WI38 (cell line): Measurements from ENCODE around the gene MUC5B.

Experiments
- H3K4me3 ChIP-seq: 2 replicates; pipeline ENCODE4 v1.5.1; 2011; ENCODE audit warnings: low read depth, mild to moderate bottlenecking, control low read depth, low read length
- TF ChIP-seq, protein P1 (sequence below): IDR thresholded peaks from 2 replicates; pipeline ENCODE4 v1.5.1; 2012; ENCODE audit warnings: low read depth, mild to moderate bottlenecking, control low read depth, low read length

Gene MUC5B

GRCh38 chr11:1228101-1228821 lies 5.4 kb downstream of the MUC5B start:
- TF ChIP-seq, protein P1, sequence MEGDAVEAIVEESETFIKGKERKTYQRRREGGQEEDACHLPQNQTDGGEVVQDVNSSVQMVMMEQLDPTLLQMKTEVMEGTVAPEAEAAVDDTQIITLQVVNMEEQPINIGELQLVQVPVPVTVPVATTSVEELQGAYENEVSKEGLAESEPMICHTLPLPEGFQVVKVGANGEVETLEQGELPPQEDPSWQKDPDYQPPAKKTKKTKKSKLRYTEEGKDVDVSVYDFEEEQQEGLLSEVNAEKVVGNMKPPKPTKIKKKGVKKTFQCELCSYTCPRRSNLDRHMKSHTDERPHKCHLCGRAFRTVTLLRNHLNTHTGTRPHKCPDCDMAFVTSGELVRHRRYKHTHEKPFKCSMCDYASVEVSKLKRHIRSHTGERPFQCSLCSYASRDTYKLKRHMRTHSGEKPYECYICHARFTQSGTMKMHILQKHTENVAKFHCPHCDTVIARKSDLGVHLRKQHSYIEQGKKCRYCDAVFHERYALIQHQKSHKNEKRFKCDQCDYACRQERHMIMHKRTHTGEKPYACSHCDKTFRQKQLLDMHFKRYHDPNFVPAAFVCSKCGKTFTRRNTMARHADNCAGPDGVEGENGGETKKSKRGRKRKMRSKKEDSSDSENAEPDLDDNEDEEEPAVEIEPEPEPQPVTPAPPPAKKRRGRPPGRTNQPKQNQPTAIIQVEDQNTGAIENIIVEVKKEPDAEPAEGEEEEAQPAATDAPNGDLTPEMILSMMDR: no peak

DNA sequence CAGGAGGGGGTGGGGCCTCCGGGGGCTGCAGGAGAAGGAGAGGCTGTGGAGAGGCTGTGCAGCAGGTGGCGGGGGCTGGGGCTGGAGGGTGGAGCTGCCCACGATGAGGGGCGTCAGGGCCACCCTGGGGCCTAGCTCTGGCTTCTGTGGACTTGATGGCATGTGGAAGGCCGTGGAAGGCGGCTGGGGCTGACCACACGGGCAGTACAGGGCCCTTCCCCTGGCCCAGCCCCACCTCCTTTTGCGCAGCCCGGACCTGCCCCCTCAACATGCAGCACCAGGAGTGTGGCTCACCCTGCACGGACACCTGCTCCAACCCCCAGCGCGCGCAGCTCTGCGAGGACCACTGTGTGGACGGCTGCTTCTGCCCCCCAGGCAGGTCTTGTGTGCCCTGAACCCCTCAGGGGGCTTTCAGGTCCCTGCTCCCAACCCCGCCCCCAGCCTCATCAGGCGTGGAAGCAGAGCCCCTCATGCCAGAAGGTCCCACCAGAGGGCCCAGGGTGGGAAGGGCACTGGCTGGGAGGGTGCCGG lies 6.1 kb downstream of the MUC5B start:
- TF ChIP-seq, protein P1: no peak
- no peak overlapping the region for H3K4me3 ChIP-seq

More at GRCh38 chr11:1228101-1228821, 5.4 kb downstream of the MUC5B start:
- no peak overlapping the region for H3K4me3 ChIP-seq

GRCh38 chr11:1229471-1230120 lies 6.7 kb downstream of the MUC5B start:
- TF ChIP-seq, protein P1: no peak
- H3K4me3 ChIP-seq: no peak overlapping the region

- no peak overlapping the region for H3K4me3 ChIP-seq
- TF ChIP-seq, protein P1: no peak
Observed at GRCh38 chr11:1230121-1230455, 7.2 kb downstream of the MUC5B start.

- H3K4me3 ChIP-seq: no peak overlapping the region
- TF ChIP-seq, protein P1: no peak
Observed at GRCh38 chr11:1230456-1231395, 7.9 kb downstream of the MUC5B start.

DNA sequence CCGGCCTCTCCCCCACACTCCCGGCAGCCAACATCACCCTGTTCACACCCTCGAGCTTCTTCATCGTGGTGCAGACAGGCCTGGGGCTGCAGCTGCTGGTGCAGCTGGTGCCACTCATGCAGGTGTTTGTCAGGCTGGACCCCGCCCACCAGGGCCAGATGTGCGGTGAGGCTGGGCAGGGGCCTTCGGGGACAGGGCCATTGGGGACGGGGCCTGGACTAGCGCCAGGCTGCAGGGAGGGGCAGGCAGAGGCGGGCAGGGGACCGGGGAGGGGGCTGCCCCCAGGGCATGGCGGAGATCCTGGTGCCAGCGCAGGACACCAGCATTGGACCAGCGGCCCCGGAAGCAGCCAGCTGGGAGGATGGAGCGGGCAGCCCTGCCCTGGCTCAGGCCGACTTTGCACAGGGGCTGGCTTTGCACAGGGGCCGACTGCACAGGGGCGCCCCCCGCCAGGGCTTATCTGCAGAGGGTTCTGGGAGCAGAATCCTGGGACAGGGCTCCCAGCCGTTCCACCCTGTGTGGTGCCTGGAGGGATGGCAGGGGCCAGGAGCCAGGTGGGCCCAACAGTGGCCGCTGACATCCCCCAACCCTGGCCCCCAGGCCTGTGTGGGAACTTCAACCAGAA lies 8.6 kb downstream of the MUC5B start:
- TF ChIP-seq, protein P1: no peak

More for the DNA sequence above, 8.6 kb downstream of the MUC5B start:
- no peak overlapping the region for H3K4me3 ChIP-seq
